Medulla oblongata (tissue), 1 donor: Measurements from ENCODE around the gene INTS3.
"Not testable (repeated sequence)": the region's sequence is repeated elsewhere in the genome, so short reads cannot be mapped to it uniquely, and the experiment has no call there.

Experiments used
- DNase-seq: peaks from one replicate; pipeline ENCODE4 v3.0.0-alpha.2; 2015; ENCODE audit errors: extremely low spot score

The INTS3 gene

DNA sequence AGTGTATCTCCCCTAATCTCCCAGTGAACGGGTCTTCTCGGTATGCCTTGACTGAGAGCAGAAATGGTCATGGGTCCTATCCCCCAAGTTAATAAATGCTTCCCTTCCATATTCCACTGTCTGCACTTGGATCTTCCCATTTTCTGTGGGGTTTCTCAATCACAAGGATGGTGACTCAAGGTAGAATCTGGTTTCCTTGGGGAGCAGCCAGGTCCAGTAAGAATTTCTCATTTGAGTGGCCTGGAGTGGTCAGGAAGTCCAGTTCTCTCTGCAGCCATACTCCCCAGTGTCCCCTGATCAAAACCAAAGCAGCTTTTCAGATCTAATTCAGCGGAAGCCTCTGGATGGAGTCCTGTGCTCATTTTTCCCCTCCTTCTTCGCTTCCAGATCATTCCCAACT, 32.6 kb downstream of the INTS3 start:
- DNase-seq, result no peak

DNA sequence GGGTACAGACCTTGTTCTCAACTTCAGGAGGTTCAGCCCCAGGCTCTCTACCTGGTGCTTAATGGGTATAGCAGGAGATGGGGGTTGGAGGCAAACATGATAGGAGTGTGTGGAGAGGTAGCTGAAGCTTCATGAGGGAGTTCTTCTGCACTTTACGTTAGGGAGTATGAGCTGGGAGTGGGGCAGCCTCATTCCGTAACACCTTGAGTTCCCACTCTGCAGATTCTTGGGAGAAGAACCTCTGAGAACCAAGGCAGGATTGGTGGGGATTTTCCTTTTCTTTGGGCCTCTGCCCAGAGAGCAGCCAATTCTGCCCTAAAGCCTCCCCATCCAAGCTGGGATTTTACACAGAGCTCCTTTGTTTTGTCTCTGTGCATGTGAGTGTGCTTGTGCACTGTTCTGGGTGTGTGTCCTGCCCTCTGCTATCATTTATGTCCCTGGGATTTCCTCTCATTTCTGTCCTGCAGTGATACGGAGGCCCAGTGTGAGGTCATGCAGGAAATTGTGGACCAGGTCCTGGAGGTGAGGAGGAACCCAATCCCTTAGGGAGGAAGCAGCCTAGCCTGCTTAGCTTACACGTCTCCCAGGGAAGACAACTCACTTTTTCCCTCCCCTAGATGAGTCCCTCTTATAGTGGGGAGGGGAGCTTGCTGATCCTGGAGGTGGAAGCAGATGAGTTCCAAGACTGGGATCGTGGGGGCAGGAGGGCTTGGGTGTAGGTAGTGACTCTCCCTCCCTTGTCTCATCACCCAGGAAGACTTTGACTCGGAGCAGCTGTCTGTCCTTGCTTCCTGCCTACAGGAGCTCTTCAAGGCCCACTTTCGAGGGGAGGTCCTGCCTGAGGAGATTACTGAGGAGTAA, 35.7 kb downstream of the INTS3 start:
- peak; percentile 65 for DNase-seq

DNA sequence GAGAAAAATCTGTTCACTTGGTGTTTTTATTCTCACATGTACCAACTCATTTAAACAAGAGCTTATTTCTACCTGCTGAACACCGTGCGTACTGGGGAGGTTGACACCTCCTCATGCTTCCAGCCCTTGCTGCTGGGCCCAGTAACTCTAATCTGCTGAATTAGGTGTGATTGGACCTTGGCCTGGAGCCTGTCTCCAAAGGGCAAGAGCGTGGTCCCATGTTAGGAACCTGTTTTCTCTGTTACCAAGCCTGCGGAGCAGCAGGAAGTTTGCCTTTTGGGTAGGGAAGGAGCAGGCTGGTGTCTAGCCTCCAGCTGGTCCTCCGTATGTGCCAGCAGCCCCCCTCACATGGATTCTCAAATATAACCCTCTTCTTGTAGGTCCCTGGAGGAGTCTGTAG, 36.5 kb downstream of the INTS3 start:
- no peak for DNase-seq

DNA sequence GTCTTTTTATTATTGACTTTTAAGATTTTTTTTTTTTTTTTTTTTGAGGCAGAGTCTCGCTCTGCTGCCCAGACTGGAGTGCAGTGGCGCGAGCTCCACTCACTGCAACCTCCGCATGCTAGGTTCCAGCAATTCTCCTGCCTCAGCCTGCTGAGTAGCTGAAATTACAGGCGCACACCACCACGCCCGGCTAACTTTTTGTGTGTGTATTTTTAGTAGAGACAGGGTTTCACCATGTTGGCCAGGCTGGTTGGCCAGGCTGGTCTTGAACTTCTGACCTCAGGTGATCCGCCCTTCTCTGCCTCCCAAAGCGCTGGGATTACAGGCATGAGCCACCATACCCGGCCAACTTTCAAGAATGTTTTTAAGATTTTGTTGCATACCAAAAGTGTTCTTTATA, 38.8 kb downstream of the INTS3 start:
- not testable (repeated sequence) for DNase-seq

DNA sequence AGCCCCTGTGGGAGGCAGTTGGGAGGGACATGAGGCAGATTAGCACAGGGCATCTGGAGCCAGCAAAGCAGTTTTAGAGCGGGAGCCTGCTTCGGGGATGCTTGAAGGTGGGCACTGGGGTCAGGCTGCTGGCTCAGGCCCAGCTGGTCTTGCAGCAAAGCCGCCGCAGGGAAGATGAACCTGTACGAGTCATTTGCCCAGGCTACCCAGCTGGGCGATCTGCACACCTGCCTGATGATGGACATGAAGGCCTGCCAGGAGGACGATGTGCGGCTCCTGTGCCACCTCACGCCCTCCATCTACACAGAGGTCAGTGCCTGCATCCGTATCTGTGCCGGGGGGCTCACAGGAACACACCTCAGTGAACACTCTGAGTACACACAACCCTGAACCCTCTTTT, 39.7 kb downstream of the INTS3 start:
- no peak for DNase-seq

DNA sequence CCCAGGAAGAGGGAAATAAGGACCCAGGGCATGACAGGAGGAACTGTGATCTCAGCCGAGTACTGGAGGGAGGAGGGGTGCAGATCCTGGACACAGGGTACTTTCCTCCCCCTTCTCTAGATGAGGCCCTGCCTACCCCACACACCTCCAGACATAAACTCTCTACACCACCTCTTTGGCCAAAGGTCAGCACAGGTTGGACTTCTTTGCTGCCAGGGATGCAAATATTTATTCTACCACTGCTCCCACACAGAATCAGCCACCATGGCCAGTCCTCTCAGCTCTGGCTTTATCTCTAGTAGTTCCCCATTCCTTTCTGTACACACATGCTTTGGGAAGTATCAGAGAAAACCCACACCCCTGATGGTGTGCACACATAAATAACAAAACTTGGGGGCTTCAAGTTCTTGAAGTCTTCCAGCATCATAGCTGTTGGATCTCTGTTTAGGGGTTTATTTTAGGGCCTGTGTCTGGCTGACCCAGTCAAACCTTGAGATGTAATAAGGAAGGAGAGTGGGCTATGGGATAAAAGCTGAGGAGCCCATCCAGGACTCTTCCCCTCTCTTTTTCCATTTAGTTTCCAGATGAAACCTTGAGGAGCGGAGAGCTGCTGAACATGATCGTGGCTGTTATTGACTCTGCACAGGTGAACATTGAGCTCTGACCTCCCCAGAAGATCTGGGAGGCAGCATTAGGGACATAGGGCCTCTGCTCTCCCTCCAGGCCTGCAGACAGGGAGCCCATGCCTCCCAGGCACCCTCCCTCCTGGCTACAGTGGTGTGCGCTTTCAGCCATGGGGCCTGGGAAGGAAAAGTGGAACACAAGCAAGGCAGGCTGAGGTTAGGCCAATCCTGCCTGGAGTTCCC, 40.7 kb downstream of the INTS3 start:
- no peak for DNase-seq

DNA sequence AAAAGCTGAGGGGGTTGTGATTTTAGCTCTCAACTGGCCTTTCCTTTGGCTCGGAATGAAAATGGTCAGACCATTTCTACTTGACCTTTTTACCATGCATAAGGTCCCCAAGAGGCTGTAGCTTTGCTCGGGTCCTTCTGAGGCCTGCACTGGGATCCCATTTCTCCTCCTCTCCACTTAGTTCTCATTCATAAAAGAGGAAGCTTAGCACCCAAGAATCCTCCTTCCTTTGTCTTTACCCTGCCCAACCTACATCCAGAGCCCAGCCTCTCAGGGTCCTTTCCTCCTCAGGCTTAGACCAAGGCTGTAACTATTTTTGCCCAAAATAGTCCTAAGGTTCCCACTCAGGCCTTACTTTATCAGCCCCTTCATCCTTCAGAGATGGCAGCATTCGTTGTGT, 41.4 kb downstream of the INTS3 start:
- DNase-seq, result no peak

DNA sequence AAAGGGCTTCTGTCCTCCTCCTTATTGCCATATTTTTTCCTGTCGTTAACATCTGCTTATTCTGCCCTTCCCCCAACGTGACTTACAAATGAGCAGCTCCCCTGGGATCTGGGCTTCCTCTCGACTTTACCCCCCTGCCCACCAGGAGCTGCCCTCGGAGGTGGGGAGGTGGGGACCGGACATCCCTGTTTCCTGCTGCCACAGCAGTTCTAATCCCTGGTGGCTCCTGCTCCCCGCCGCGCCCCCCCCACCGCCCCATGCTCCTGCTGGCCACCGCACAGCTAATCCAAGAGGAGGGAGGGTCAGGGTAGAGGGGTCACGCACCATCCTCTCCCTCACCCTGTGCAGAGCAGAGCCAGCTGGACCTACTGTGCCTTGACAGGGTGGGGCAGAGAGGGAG, 42.9 kb downstream of the INTS3 start:
- DNase-seq, result no peak

DNA sequence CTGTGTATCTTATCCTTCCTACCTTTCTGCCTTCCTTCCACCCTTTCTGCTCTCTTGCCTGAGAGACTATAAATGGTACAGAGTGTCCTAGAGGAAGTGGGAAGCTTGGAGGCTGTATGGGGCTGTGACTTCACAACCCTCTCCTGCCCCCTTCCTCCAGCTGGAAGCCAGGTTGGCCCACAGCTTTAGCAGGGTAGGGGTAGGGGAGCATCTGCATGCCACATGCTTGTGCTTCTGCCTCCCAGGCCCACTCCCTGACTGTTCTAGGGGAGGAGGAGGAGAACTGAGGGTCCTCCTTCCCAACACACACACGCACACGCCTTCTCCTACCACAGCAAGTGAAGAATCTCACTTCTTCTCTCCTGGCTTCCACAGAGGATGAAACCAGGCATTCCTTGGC, 43.4 kb downstream of the INTS3 start:
- DNase-seq, result no peak

DNA sequence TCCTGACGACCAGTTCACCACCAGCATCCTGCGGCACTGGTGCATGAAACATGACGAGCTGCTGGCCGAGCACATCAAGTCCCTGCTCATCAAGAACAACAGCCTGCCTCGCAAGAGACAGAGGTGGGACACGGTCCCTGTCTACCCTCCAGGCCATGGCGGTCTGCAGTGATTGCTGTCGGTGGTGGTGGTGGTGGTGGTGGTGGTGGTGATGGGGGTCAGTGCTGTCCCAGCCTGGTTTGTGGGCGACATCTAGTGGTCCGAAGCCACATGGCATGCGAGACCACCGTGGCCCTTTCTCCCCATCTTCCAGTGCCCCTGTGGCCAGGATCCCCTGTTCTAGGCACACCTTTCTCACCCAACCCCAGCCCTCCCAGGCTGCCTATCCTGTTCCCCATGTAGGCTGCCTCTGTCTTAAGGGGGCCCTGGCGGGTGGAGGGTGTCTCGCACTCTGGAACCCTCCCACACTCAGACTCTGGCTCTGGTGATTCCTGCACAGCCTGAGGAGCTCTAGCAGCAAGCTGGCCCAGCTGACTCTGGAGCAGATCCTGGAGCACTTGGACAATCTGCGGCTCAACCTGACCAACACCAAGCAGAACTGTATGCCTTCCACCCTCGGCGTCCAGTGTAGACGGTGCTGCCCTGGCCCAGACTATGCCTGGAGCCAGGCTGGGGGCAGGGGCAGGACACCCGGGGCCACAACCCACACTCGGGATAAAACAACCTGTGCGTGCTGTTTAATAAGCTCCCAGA, 44.2 kb downstream of the INTS3 start:
- no peak for DNase-seq

DNA sequence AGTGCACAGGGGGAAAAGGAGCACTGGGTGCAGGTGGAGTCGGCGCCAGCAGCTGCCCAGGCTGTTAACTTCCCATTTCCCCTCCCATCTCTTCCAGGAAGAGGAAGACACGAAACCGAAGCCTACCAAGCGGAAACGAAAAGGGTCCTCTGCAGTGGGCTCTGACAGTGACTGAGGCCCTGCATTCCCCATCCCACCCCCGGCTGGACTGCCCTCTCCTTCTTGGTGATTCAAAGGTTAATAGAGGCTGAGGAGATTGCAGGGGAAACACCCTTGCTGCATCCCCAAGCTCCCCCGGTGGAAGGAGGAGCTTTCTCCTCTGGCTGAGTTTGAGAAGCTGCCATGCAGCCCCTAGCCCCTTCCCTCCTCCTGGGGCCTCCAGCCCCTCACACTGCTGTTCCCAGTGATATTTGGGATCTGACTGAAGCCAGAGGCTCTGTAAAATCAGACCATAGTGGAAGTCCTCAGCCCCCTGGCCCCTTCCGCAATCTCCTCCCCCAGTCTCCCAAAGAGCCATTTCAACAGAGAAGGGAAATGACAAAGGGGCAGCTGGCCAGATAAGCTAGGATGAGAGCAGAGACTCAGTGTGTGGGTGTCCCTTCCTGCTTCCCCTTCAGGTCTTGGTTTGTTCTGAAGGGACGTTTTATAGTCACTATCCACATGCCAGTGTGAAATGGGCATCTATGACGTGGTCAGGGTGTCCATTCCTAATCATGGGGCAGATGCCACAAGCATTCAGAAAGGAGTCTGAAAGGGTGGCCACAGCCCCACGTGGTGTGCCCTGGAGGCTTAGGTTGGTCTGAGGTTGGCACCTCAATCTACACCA, 45.5 kb downstream of the INTS3 start:
- peak; percentile 50 for DNase-seq

DNA sequence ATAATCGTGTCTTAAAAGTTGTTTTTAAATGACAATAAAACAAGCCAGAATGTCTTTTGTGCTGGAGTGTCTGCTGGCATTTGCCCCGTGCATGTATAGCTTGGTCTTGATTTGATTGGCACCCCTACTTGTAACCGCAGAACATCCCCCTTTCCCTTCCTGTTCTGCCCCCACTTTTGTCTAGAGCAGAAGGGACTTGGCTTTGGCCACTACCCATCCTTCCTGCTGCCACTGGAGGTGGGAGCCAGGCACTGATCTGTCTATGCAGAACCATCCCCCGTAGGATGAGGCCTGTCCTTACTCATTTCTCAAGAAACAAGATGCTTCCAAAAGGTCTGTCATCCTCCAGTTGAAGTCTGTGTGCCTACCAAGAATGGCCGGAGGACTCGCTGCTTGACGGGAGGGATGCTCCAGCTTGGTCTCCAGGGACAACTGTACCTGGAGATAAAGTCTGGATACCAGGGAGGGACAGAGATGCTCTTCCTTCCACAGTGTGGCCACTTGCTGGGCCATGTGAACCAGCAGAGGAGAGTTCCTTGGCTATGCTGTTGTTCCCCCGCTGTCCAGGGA, 46.3 kb downstream of the INTS3 start:
- DNase-seq, result no peak

DNA sequence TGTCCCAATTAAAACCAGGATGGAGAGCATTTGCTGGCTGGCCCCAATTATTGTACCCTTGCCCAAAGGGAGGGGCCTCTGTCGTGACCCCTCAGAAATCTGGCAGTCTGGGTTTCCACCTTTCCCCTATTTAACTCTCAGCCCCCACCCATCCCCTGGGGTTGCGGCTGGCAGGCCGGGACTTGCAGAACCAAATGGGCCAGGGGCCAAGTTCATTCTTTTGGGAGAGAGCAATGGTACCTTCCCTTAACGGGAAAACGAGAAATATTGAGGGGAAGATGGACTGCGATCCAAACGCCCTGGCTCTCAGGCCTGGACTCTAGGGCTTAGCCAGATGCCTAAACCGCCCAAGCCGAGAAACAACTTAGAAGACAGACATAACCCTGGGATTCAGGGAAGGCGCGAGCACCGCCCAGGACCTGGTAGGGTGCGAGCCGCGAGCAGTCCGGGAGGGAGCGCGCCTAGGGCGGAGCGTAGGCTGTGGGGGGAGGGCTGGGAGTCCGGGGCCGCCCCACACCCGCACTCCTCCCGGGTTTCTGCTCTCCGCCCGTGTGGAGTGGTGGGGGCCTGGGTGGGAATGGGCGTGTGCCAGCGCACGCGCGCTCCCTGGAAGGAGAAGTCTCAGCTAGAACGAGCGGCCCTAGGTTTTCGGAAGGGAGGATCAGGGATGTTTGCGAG, 47.1 kb downstream of the INTS3 start, which contains the start of gene SLC27A3:
Gene SLC27A3, plus strand, starts transcription at position 628 of the 678 bp plus-strand sequence. CDS start 91 bp downstream, outside the sequence.
- DNase-seq, result peak; percentile 54

DNA sequence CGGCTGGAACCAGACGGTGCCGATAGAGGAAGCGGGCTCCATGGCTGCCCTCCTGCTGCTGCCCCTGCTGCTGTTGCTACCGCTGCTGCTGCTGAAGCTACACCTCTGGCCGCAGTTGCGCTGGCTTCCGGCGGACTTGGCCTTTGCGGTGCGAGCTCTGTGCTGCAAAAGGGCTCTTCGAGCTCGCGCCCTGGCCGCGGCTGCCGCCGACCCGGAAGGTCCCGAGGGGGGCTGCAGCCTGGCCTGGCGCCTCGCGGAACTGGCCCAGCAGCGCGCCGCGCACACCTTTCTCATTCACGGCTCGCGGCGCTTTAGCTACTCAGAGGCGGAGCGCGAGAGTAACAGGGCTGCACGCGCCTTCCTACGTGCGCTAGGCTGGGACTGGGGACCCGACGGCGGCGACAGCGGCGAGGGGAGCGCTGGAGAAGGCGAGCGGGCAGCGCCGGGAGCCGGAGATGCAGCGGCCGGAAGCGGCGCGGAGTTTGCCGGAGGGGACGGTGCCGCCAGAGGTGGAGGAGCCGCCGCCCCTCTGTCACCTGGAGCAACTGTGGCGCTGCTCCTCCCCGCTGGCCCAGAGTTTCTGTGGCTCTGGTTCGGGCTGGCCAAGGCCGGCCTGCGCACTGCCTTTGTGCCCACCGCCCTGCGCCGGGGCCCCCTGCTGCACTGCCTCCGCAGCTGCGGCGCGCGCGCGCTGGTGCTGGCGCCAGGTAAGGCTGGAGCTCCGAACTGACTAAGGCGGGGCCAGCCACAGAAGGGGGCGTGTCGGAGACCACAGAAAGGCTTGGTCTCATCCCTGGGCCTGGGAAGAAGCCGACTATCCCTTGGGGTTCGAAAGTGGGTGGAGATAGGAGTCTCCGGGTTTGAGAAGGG, 47.8 kb downstream of the INTS3 start:
- no peak for DNase-seq

DNA sequence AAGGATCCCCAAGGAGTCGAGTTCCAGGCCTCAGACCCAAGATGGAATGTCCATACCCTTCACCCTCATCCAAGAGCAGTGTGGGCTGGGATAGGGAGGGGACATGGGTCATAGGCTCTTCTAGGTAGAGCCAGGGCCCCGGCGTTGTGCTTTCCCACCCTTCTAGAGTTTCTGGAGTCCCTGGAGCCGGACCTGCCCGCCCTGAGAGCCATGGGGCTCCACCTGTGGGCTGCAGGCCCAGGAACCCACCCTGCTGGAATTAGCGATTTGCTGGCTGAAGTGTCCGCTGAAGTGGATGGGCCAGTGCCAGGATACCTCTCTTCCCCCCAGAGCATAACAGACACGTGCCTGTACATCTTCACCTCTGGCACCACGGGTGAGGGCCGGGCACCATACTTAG, 48.5 kb downstream of the INTS3 start:
- no peak for DNase-seq

DNA sequence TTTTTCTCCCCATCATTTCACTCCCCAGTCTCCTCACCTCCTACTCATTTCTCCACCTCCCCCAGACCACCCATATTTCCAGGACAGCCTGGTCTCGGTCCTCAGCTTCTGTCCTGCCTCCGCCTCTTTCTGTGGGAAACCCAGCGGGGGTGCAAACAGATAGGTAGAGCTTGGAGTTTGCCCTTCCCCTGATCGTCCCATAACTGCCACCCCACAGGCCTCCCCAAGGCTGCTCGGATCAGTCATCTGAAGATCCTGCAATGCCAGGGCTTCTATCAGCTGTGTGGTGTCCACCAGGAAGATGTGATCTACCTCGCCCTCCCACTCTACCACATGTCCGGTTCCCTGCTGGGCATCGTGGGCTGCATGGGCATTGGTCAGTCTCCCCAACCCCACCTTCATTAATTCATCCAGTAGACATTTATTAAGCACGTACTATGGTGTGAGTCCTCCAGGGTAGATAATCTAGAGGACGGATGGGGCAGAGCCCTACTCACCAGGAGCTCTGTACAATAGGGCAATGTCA, 49.1 kb downstream of the INTS3 start:
- DNase-seq, result no peak

DNA sequence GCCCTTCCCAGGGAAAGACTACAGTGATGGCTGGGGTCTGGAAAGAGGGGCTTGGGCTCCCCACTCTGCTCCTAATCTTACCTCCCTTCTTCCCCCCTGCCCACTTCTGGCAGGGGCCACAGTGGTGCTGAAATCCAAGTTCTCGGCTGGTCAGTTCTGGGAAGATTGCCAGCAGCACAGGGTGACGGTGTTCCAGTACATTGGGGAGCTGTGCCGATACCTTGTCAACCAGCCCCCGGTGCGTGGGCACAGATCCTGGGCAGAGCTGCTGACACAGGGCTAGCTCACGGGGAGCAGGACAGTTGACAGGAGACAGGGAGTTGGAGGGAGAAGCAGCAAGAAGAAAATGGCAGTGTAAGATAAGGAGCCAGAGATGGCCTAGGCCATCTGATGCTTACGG, 49.8 kb downstream of the INTS3 start:
- DNase-seq, result peak; percentile 53

DNA sequence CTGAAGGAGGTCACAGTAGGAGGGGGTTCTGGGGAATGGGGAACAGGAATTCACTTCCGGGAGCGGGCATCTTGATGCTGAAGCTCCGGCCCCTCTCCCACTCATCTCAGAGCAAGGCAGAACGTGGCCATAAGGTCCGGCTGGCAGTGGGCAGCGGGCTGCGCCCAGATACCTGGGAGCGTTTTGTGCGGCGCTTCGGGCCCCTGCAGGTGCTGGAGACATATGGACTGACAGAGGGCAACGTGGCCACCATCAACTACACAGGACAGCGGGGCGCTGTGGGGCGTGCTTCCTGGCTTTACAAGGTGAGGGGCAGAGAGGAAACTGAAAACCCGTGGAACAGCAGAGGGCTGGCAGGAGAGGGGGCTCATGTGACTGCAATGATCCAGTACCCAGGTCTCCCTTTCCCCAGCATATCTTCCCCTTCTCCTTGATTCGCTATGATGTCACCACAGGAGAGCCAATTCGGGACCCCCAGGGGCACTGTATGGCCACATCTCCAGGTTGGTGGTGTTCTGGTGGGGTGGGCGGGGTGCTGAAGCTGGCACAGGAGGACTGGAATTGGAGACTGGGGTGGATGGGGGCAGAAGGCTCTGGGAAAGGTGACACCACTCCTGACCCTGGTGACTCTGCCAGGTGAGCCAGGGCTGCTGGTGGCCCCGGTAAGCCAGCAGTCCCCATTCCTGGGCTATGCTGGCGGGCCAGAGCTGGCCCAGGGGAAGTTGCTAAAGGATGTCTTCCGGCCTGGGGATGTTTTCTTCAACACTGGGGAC, 50.4 kb downstream of the INTS3 start:
- DNase-seq, result no peak
